Activated naive CD4-positive, alpha-beta T cell treated with anti-CD3 and anti-CD28 coated beads, Interleukin-2, amount 10 ng/mL, durations not matched to agents 7 days and 5 days (primary cell): ENCODE measurements around the gene CTDSP1.

Source experiments
- CTCF ChIA-PET: fragments of 350-600 bp; sonication (Branson Sonifier 250); formaldehyde crosslinking; loops from one replicate; lab custom pipeline; 2021; ENCODE audit warnings: antibody characterized with exemption; lab: Charles Lee
- DNase-seq: peaks from one replicate; pipeline ENCODE4 v3.0.0-alpha.2; 2020
- H3K27ac Mint-ChIP-seq: one replicate; pipeline ENCODE4 v1.8.0; 2021; ENCODE audit warnings: mild to moderate bottlenecking, moderate library complexity, mixed read lengths
- H3K27me3 Mint-ChIP-seq: one replicate; pipeline ENCODE4 v1.8.0; 2021; ENCODE audit warnings: mild to moderate bottlenecking, mixed read lengths
- H3K36me3 Mint-ChIP-seq: one replicate; pipeline ENCODE4 v1.8.0; 2021; ENCODE audit warnings: mixed read lengths
- H3K4me1 Mint-ChIP-seq: one replicate; pipeline ENCODE4 v1.8.0; 2021; ENCODE audit warnings: mixed read lengths
- H3K4me3 Mint-ChIP-seq: one replicate; pipeline ENCODE4 v1.8.0; 2021; ENCODE audit warnings: mild to moderate bottlenecking, moderate library complexity, mixed read lengths
- H3K9me3 Mint-ChIP-seq: one replicate; pipeline ENCODE4 v1.8.0; 2021; ENCODE audit warnings: mixed read lengths

CTDSP1 gene

DNA sequence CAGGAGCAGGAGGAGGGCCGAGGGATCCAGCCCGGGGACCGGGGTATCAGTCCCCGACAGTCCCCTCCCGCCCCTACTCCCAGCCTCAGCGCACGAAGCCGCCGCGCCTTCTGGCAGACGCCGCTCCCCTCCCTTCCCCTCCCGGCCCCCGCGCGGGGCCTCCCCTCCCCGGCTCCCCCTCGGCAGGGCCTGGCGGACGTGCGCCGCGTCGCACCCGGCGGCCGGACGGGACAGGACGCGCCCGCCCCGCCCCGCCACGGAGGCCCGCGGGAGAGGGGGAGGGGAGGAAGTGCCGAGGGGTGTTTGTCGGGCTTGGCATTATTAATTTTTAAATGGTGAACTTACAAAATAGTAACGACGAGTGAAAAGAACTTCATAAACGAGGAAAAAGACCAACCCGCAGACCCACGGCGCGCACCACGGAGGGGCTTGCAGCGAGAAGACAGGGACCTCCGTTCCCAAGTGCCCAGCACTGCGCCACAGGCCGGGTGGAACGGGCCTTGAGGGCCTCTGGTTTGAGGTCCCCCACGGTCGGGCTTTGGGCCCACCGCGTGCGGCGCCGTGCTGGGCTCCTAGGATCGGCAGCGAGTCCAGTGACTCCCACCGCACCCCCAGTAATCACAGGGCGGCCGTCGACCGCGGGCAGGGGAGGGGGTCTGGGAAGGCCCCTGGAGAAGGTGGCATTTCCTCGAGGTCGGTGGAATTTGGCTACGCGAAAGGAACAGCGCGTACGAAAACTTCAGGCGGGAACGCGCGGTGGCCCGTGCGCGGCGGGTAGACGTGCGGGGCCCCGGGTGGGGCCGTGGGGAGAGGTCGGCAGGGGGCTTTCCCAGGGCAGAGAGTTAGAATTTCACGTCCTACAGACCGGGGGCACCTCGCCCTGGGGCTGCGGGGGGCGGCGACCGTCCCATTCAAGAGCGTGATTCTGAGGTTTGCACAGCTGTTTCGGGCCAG is 954 bp upstream of the CTDSP1 start:
- Mint-ChIP-seq H3K36me3 (peaks cover 28% of the 10 kb centered on the region), H3K4me1 (peaks cover 51% of the 10 kb centered on the region), H3K9me3 (no peaks in the 10 kb centered on the region), H3K27ac (peak overlapping the region; percentile 97), H3K27me3 (peaks cover 9% of the 10 kb centered on the region), H3K4me3 (peak overlapping the region; percentile 85)
- CTCF ChIA-PET: no interaction called here
- DNase-seq: peak; percentile 82

DNA sequence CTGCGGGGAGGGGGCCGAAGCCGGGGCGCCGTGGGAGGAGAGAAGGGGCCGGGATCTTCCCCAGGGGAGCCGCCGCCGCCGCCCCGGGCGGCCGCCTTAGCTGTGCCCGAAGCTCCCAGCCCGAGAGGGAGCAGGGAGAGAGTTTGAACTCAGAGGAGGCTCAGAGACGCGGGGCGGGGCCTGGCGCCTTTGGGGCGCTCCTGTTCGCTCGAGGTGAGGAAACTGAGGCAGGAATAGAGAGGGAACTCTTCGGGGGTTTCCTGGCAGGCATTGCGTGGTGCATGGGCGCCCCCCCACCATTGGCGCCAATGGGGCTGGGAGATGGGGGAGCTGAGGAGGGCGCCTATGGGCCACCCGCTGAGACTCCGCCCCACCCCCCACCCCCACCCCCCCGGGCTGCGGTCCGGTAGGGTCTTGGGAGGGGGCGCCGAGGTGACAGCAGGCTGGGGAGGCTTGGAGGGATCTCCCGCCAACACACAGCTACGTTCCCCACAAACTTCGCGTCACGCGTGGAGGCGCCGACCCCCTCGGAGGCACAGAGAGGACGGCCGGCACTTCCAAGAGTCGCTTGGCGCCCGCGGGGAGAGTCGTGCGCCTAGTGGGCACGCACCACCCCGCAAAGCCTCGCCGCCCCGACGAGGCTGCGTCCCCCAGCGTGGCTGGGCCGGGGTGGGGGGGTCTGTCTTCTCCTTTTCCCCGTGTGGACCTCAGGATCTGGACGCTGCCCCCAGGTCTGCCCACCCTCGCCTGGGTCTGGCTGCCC is 680 bp downstream of the CTDSP1 start:
- peak; percentile 62 for DNase-seq
- peaks cover 4% of the 10 kb centered on the region for H3K27me3 Mint-ChIP-seq
- H3K27ac Mint-ChIP-seq: peak overlapping the region; percentile 92
- peak overlapping the region; percentile 96 for H3K4me3 Mint-ChIP-seq
- CTCF ChIA-PET: interaction anchor here (0.8 to 1.3 kb wide), 3 partner anchors 42 to 103 kb away, joined by 3 to 4 read pairs (median 3); no protein-coding TSS in a partner anchor
- peaks cover 52% of the 10 kb centered on the region for H3K4me1 Mint-ChIP-seq
- H3K9me3 Mint-ChIP-seq: no peaks in the 10 kb centered on the region
- H3K36me3 Mint-ChIP-seq: peaks cover 41% of the 10 kb centered on the region

DNA sequence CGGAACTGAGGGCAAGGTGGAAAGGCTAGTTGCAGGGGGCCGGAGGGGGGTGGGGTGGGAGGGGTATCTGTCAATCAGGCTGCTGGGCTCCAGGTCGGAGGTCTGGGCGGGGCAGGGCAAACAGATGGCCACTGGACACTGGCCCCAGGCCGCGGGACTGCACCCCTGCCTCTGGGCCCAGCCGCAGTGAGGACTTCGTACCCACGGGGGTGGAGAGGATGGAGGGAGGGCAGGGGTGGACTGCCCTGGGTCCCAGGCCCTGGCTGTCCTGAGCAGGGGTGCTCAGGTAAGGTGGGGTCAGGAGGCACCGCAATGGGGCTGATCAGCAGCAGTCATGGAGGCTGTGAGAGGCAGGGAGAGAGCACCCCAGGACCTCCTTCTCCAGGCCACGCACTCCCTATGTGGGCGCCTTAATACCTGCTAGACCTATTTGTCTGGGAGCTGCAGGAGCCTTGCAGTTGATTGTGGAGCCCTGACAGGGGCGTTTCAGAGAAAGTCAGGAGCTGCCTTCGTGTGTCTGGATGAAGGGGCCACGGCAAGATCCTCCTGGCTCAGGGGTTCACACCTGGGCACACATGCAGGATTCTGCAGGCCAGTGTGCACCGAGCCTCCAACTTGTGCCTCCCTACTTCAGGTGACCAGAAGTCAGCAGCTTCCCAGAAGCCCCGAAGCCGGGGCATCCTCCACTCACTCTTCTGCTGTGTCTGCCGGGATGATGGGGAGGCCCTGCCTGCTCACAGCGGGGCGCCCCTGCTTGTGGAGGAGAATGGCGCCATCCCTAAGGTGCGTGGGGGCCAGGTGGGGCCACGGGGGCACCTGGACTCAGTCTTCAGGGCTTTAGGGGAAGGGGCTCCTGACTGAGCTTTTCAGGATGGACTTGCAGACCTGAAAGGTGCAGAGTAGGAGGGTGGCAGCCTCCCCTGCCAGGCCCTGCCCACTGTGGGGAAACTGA is 1.5 kb downstream of the CTDSP1 start:
- peaks cover 55% of the 10 kb centered on the region for H3K4me1 Mint-ChIP-seq
- DNase-seq: no peak
- CTCF ChIA-PET: interaction anchor here (0.8 kb wide), 1 partner anchor 128 kb away, joined by 3 read pairs; no protein-coding TSS in a partner anchor
- H3K4me3 Mint-ChIP-seq: peak overlapping the region; percentile 96
- peak overlapping the region; percentile 80 for H3K27ac Mint-ChIP-seq
- H3K27me3 Mint-ChIP-seq: peaks cover 4% of the 10 kb centered on the region
- H3K9me3 Mint-ChIP-seq: no peaks in the 10 kb centered on the region
- H3K36me3 Mint-ChIP-seq: peaks cover 44% of the 10 kb centered on the region

DNA sequence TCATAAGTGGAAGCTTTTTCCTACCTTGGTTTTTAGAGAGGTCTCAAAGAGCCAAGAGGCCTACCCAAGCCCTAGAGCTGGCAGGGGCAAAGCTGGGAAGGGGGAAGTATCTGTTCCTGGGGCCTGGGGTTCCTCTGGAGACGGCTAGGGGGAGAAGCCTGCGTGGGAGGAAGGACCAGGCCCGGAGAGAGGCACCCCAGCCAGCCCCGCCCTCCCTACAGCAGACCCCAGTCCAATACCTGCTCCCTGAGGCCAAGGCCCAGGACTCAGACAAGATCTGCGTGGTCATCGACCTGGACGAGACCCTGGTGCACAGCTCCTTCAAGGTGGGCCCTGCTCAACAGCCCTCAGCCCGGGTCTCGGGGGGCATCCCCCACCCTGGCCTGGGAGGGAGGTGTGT is 2.2 kb downstream of the CTDSP1 start:
- no peak for DNase-seq
- Mint-ChIP-seq H3K4me3 (peak overlapping the region; percentile 96), H3K36me3 (peaks cover 44% of the 10 kb centered on the region), H3K27me3 (peaks cover 4% of the 10 kb centered on the region), H3K4me1 (peaks cover 58% of the 10 kb centered on the region), H3K9me3 (no peaks in the 10 kb centered on the region), H3K27ac (peak overlapping the region; percentile 80)
- CTCF ChIA-PET: interaction anchor here (0.8 kb wide), 1 partner anchor 128 kb away, joined by 3 read pairs; no protein-coding TSS in a partner anchor

DNA sequence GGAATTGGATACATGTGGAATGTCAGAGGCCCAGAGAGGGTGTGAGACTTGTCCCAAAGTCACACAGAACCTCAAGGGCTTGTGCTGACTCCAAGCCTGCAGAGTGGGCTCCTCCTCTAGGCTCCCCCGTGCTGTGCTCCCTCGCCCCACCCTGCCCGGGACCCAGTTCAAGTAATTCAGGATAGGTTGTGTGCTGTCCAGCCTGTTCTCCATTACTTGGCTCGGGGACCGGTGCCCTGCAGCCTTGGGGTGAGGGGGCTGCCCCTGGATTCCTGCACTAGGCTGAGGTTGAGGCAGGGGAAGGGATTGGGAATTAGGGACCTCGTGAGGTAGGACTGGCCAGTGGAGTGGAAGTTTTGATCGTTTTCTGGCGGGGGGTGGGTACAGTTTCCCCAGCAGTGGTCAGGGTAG is 2.8 kb downstream of the CTDSP1 start:
- Mint-ChIP-seq H3K4me1 (peaks cover 63% of the 10 kb centered on the region), H3K27me3 (peaks cover 8% of the 10 kb centered on the region), H3K9me3 (no peaks in the 10 kb centered on the region), H3K4me3 (peak overlapping the region; percentile 45), H3K27ac (no peak overlapping the region), H3K36me3 (peaks cover 43% of the 10 kb centered on the region)
- CTCF ChIA-PET: no interaction called here
- DNase-seq: no peak

DNA sequence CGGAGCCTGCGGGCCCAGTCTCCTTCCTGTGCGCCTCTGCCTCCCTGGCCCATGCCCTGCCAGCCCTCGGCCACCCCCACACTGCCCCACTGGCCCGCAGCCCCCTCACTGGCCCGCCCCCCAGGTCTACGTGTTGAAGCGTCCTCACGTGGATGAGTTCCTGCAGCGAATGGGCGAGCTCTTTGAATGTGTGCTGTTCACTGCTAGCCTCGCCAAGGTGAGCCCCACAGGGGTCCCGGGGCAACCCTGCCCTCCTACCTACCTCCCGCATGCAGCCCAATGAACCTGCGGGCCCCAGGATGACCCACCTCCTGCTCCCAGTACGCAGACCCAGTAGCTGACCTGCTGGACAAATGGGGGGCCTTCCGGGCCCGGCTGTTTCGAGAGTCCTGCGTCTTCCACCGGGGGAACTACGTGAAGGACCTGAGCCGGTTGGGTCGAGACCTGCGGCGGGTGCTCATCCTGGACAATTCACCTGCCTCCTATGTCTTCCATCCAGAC is 3.3 kb downstream of the CTDSP1 start:
- DNase-seq: no peak
- Mint-ChIP-seq H3K4me1 (peaks cover 63% of the 10 kb centered on the region), H3K27me3 (peaks cover 10% of the 10 kb centered on the region), H3K27ac (no peak overlapping the region), H3K4me3 (peak overlapping the region; percentile 49), H3K9me3 (no peaks in the 10 kb centered on the region), H3K36me3 (peaks cover 39% of the 10 kb centered on the region)
- CTCF ChIA-PET: no interaction called here

DNA sequence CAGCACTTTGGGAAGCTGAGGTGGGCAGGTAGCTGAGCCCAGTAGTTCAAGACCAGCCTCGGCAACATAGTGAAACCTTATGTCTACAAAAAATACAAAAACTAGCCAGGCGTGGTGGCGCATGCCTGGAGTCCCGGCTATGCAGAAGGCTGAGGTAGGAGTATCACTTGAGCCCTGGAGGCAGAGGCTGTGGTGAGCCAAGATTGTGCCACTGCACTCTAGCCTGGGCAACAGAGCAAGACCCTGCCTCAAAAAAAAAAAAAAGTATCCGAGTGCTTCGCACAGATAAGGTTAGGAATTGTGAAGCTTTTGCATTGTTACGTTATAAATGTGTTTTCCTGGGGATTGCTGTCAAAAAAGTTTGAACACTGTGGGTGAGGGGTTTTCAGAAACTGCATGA is 4.1 kb downstream of the CTDSP1 start:
- H3K4me3 Mint-ChIP-seq: peak overlapping the region; percentile 49
- peak overlapping the region; percentile 3 for H3K27ac Mint-ChIP-seq
- DNase-seq: no peak
- peaks cover 11% of the 10 kb centered on the region for H3K27me3 Mint-ChIP-seq
- H3K9me3 Mint-ChIP-seq: no peaks in the 10 kb centered on the region
- H3K4me1 Mint-ChIP-seq: peaks cover 67% of the 10 kb centered on the region
- H3K36me3 Mint-ChIP-seq: peaks cover 39% of the 10 kb centered on the region
- CTCF ChIA-PET: interaction anchor here (0.6 kb wide), 1 partner anchor 280 kb away, joined by 4 read pairs; no protein-coding TSS in a partner anchor

DNA sequence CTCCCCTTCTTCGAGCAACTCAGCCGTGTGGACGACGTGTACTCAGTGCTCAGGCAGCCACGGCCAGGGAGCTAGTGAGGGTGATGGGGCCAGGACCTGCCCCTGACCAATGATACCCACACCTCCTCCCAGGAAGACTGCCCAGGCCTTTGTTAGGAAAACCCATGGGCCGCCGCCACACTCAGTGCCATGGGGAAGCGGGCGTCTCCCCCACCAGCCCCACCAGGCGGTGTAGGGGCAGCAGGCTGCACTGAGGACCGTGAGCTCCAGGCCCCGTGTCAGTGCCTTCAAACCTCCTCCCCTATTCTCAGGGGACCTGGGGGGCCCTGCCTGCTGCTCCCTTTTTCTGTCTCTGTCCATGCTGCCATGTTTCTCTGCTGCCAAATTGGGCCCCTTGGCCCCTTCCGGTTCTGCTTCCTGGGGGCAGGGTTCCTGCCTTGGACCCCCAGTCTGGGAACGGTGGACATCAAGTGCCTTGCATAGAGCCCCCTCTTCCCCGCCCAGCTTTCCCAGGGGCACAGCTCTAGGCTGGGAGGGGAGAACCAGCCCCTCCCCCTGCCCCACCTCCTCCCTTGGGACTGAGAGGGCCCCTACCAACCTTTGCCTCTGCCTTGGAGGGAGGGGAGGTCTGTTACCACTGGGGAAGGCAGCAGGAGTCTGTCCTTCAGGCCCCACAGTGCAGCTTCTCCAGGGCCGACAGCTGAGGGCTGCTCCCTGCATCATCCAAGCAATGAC is 4.8 kb downstream of the CTDSP1 start:
- Mint-ChIP-seq H3K9me3 (no peaks in the 10 kb centered on the region), H3K27me3 (peaks cover 11% of the 10 kb centered on the region), H3K4me3 (no peak overlapping the region), H3K36me3 (peaks cover 39% of the 10 kb centered on the region), H3K27ac (peak overlapping the region; percentile 85), H3K4me1 (peaks cover 67% of the 10 kb centered on the region)
- DNase-seq: no peak
- CTCF ChIA-PET: interaction anchor here (0.6 to 1.2 kb wide), 4 partner anchors 7 to 279 kb away, joined by 3 to 4 read pairs (median 3); no protein-coding TSS in a partner anchor

DNA sequence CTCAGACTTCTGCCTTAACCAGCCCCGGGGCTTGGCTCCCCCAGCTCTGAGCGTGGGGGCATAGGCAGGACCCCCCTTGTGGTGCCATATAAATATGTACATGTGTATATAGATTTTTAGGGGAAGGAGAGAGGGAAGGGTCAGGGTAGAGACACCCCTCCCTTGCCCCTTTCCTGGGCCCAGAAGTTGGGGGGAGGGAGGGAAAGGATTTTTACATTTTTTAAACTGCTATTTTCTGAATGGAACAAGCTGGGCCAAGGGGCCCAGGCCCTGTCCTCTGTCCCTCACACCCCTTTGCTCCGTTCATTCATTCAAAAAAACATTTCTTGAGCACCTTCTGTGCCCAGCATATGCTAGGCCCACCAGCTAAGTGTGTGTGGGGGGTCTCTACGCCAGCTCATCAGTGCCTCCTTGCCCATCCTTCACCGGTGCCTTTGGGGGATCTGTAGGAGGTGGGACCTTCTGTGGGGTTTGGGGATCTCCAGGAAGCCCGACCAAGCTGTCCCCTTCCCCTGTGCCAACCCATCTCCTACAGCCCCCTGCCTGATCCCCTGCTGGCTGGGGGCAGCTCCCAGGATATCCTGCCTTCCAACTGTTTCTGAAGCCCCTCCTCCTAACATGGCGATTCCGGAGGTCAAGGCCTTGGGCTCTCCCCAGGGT is 5.5 kb downstream of the CTDSP1 start:
- H3K27ac Mint-ChIP-seq: peak overlapping the region; percentile 85
- peak overlapping the region; percentile 64 for H3K4me3 Mint-ChIP-seq
- H3K36me3 Mint-ChIP-seq: peaks cover 37% of the 10 kb centered on the region
- DNase-seq: no peak
- H3K9me3 Mint-ChIP-seq: no peaks in the 10 kb centered on the region
- peaks cover 11% of the 10 kb centered on the region for H3K27me3 Mint-ChIP-seq
- CTCF ChIA-PET: interaction anchor here (0.6 to 1.2 kb wide), 4 partner anchors 8 to 112 kb away, joined by 3 read pairs; no protein-coding TSS in a partner anchor
- H3K4me1 Mint-ChIP-seq: peaks cover 67% of the 10 kb centered on the region

DNA sequence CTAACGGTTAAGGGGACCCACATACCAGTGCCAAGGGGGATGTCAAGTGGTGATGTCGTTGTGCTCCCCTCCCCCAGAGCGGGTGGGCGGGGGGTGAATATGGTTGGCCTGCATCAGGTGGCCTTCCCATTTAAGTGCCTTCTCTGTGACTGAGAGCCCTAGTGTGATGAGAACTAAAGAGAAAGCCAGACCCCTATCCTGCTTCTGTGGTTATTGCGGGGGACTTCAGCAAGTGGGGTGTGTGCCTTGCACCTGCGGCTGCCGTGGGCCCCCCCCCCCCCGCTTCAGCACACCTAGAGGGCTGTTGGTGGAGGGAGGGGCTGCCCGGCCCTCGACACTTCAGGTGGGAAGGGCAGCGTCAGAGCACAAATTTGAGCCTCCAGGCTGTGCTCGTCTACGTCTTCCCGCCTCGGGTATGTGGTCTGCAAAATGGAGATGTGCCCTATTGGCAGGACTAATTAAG is 6.1 kb downstream of the CTDSP1 start:
- H3K27ac Mint-ChIP-seq: peak overlapping the region; percentile 85
- H3K4me1 Mint-ChIP-seq: peaks cover 67% of the 10 kb centered on the region
- H3K27me3 Mint-ChIP-seq: peaks cover 11% of the 10 kb centered on the region
- H3K36me3 Mint-ChIP-seq: peaks cover 37% of the 10 kb centered on the region
- CTCF ChIA-PET: interaction anchor here (0.6 to 0.9 kb wide), 4 partner anchors 8 to 133 kb away, joined by 3 to 4 read pairs (median 3); no protein-coding TSS in a partner anchor
- H3K9me3 Mint-ChIP-seq: no peaks in the 10 kb centered on the region
- H3K4me3 Mint-ChIP-seq: peak overlapping the region; percentile 64
- DNase-seq: peak; percentile 59

DNA sequence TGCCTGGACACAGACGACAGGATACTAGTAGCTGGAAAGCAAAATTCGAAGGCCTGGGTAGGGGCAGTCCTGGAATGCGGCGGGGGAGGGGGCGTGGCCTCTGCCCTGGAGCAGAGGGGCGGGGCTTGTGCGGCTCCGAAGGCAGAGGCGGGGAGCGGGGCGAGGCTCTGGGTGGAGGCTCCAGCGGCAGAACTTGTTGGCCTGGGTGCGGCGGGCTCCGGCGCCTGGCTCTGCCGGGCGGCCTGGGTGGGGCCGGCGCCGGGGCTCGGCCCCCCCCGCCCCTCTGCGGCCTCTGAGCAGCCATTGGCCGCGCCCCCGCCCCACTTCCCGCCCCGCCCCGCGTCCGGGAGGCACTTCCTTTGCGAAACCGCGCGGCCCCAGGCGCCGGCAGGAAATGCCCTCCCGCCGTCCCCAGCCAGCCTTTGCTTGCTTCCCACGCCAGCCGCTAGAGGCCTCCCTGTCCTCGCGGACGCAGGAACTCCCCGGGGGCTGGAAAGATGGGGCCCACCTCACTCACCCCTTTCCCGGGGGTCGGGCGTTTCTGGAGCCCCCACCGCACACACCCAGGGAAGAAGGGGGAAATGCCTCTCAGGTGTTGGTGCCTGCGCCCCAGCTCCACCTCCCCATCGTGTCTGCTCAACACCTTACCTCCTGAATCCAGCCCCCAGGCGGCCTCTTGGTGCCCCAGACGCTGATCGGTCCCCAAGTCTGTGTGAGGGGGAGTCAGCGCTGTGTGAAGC is 6.7 kb downstream of the CTDSP1 start:
- peak overlapping the region; percentile 91 for H3K27ac Mint-ChIP-seq
- peak; percentile 98 for DNase-seq
- peaks cover 63% of the 10 kb centered on the region for H3K4me1 Mint-ChIP-seq
- peaks cover 33% of the 10 kb centered on the region for H3K36me3 Mint-ChIP-seq
- H3K27me3 Mint-ChIP-seq: peaks cover 11% of the 10 kb centered on the region
- CTCF ChIA-PET: interaction anchor here (0.6 to 1.5 kb wide), 4 partner anchors 60 to 176 kb away, joined by 3 to 7 read pairs (median 4); no protein-coding TSS in a partner anchor
- no peaks in the 10 kb centered on the region for H3K9me3 Mint-ChIP-seq
- peak overlapping the region; percentile 72 for H3K4me3 Mint-ChIP-seq
